SW480 (cell line): ENCODE data around the gene LRRC10B.

Experiments
- DNase-seq: peaks from one replicate; pipeline ENCODE4 v3.0.0-alpha.2; 2016; ENCODE audit warnings: low spot score

Gene LRRC10B

DNA sequence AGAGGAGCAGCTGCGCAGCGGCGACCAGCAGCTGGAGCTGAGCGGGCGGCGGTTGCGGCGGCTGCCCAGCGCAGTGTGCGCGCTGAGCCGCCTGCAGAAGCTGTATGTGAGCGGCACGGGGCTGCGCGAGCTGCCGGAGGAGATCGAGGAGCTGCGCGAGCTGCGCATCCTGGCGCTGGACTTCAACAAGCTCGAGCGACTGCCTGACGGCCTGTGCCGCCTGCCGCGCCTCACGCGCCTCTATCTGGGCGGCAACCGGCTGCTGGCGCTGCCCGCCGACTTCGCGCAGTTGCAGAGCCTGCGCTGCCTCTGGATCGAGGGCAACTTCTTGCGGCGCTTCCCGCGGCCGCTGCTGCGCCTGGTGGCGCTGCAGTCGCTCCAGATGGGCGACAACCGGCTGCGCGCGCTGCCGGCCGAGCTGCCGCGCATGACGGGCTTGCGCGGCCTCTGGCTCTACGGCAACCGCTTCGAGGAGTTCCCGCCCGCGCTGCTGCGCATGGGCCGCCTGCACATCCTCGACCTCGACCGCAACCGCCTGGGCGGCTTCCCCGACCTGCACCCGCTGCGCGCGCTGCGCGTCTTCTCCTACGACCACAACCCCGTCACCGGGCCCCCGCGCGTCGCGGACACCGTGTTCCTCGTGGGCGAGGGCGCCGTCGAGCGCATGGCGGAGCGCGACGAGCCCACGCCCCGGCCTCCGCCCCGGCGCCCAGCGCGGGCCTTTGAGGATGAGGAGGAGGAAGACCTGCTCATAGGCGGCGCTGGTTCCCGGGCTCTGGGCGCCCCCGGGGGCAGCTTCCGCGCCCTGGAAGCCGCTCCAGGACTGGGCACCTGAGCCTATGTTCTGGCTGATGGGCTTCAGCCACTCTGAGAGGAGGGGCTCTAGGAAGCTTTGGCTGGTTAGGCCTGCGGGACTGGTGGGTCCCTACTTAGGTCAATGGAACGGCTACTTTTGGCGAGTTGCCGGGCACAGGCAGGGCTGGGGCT, 787 bp downstream of the LRRC10B start:
- peak; percentile 91 for DNase-seq

GRCh38 chr11:61510166-61510919, 1.8 kb downstream of the LRRC10B start:
- DNase-seq = no peak

DNA sequence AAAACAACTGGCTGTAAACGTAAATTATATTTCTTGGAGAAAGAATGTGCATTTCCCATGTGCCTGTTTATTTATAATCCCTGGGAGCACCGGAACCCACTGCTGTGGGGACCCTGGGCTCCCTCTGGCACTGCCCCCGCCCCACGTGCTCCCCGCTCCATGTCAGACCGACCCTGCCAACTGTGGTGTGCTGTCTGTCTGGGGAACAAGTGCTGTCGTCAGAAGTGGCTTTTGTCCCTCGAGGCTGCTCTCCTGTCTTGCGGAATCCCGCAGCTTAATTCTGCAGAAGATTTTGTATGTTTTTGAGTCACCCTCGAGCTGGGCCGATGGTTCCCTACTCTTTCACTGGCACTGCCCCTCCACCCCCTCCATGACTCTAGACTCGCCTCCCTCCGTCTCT, 2.4 kb downstream of the LRRC10B start:
- no peak for DNase-seq

DNA sequence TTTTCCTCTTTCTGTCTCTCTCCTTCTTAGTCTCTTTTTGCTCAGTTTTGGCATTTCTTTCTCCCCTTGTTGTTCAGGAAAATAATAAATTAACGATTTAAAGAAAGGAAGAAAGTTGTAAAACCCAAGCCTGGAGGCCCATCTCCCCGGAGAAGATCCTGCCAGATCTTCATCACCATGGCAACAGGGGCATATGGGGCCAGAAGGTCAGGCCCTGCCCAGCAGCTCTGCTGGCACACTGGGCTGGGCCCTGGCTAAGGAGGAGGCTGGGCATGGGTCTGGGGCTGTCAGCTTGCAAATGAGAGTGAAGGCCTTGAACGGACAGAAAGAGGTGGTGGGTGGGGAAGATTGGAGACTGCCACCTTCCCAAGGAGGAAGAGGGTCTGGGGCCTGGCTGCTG, 2.8 kb downstream of the LRRC10B start:
- DNase-seq = no peak

DNA sequence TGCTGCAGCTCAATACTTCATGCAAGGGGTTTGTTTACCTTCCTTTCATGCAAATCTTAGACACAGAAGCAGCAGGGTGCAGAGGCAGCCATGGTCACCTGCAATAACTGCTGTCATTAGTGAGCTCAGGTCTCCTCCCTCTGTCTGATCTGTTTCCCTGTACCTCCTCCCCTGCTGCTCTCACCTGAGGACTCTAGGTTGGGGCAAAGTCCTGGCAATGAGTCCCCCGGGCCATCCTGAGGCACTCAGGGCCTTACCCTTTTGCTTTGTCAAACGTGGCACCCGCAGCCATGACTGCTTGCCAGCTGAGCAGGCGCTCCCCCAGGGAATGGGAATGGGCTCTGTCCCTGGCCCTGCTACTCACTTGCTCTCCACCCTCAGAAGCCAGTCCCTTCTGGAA, 3.9 kb downstream of the LRRC10B start:
- no peak for DNase-seq

GRCh38 chr11:61513143-61513765, 4.7 kb downstream of the LRRC10B start:
- no peak for DNase-seq

- DNase-seq = peak; percentile 81
Measured at GRCh38 chr11:61514050-61514917, 5.7 kb downstream of the LRRC10B start.

DNA sequence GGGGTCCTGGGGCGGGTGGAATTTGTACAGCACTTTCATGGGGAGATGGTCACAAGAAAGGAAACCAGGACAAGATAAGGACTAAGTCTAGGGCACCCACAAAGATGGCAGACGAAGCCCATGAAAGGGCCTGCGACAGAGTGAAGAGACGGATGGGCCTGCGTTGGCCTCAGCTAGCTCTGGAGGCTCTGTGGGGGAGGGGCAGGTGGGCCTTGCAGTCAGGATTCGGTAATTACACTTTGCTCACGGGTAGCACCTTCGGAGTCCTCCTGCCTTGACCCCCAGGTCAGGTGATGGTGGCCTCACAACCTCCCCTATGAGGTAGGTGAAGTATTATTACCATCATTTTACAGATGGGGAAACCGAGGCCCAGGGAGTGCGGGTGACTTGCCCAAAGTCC, 7.1 kb downstream of the LRRC10B start:
- DNase-seq = no peak

GRCh38 chr11:61516191-61516590, 7.6 kb downstream of the LRRC10B start:
- no peak for DNase-seq

DNA sequence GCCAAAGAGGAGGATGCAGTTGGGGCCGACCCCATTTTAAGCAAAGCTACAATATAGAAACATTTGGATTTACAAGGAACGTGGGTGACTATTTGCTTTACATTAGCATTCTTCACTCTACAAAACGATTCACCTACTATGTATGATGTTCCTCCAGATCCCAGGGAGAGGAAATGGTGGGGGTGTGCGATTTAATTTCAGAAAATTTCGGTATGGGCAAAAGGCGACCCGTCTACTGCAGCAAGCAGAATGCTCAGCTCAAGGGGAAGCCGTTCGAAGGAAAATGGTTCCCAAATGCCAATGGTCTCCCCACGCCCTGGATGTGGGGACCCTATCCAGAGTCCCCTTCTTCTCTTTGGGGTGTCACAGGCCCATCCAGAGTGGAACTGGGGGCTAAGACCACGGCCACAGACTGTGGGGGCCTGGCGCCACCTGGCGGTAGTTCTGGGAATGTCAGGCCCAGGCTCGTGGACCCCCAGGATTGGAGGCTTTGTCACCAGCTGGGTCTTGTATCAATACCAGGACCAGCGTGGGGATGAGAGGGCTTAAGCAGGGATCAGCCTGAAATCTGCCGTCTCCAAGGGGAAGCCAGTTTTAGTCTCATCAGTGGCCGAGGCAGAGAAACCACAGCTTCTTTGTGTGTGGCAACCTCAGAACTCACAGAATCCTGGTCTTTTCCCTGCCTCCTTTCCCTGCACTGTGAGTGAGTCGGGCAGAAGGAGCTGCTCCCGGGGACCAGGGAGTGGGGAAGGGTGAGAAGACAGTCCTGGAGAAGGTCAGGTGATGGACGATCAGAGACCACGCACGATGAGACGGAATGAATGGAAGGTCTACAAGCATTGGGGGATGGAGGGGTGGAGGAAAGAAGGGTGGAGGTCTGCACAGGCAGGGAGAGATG, 8.4 kb downstream of the LRRC10B start:
- DNase-seq = no peak

GRCh38 chr11:61518032-61518795, 9.7 kb downstream of the LRRC10B start:
- DNase-seq = no peak

- DNase-seq = no peak
Measured at GRCh38 chr11:61522881-61523280, 14.3 kb downstream of the LRRC10B start.

DNA sequence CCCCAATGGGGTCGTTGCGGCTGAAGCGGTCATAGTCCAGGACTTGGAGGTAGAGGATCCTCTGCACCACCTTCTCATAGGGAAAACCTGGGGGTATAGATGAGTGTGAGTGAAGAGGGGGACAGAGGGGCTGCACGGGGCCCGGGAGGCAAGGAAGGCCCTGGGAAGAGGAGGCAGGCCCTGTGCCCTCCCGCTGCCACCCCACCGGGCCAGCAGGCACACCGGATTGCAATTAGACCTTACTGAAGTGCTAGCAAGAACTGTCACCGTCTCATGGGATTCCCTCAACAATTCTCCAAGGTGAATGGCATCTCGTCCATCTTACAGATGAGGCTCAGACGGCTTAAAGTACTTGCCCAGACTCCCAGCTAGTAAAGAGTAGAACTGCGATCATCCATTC, 15.9 kb downstream of the LRRC10B start:
- no peak for DNase-seq

- no peak for DNase-seq
Measured at GRCh38 chr11:61524963-61525587, 16.5 kb downstream of the LRRC10B start.

- no peak for DNase-seq
Measured at GRCh38 chr11:61526229-61526628, 17.7 kb downstream of the LRRC10B start.

DNA sequence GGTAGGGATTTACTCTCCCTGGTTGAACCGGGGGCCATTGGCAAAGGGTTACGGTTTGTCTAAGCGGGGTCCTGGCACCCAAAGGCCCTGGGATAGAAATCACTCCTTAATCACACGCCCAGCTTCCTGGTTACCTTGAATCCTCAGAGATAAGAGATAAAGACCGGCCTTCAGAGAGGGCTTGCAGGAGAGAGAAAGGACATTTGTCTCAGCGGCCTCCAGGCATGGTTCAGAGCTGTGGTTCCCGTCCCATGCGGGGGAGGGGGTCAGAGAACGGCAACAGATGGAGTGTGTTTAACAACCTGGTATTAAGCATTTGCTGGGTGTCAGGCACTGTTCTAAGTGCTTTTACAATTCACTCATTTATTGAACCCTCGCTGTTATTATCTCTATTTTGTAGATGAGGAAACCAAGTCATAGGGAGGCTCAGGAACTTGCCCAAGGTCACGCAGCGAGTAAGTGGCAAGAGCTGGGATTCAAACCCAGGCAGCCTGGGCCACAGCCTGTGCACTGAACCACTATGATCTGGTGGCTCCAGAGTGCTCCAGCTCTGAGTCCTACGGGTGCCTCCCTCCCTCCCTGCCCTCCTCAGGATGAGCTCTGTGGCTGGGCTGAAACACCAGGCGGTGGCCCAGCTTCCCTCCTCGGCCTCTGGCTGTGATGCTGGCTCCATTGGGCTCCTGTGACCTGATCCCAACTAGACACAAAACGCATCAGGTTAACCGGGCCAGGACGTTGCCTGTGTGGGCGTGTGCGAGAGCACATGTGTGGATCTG, 18.6 kb downstream of the LRRC10B start:
- no peak for DNase-seq

GRCh38 chr11:61528114-61528513, 19.6 kb downstream of the LRRC10B start:
- DNase-seq = no peak

DNA sequence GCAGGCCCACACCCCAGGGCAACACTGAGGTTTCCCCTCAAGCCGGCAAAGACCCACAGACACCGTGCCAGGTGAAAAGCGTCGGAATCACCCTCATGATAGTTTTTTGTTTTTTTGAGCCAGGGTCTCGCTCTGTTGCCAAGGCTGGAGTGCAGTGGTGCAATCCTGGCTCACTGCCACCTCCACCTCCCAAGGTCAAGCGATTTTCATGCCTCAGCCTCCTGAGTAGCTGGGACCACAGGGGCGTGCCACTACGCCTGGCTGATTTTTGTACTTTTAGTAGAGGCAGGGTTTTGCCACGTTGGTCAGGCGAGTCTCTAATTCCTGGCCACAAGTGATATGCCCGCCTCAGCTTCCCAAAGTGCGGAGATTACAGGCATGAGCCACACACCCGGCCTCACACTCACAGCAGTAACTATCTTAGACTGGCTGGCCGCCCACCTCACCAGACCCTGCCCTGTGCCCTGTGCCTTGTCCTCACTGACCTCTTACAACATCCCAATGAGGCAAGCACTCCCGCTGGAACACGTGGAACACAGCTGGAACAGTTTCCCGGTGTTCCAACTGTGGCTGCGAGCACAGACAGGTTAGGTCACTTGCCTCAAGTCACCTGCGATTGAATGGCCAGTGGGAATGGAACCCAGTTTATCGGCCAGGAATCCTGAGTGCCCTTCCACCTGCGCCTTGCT, 21.1 kb downstream of the LRRC10B start:
- DNase-seq = no peak
